Mesangial cell (primary cell): ENCODE measurements around the gene SLC6A13. TPM values are rescaled to one million over a fixed set of nuclear protein-coding genes. Genes with fewer than 3 reads are reported as not detected.

Experiments used
- total RNA-seq: library from RNA; depleted of rRNA; stranded (reverse); fragments of >200 nt; gene quantifications from 2 replicates; pipeline ENCODE4 v1.2.3, GENCODE V29; 2015

Gene SLC6A13
- 0.16 and 3.0 TPM in 2 replicates for total RNA-seq

GRCh38 chr12:262817-263216, at the start of gene SLC6A13:
Gene SLC6A13, minus strand, starts transcription at chr12:262836. Its CDS starts 2,784 bp downstream, at chr12:260052.

GRCh38 chr12:214003-214741, 48.5 kb downstream of the SLC6A13 start, which contains the start of gene SLC6A12:
Gene SLC6A12, minus strand, starts transcription at chr12:214157. Its CDS starts 4,171 bp downstream, at chr12:209986.

Other genes starting within 250 kb of the SLC6A13 start
- gene IQSEC3, start 196.1 kb downstream of the SLC6A13 start, total RNA-seq: 0.49 and 2.2 TPM in 2 replicates
- 1.8 TPM in 1 of 2 replicates, not detected in the other for gene SLC6A12, start 48.7 kb downstream of the SLC6A13 start, total RNA-seq
- 14.8 and 30.4 TPM in 2 replicates for gene KDM5A, start 126.5 kb upstream of the SLC6A13 start, total RNA-seq
- gene CCDC77, start 138.8 kb upstream of the SLC6A13 start, total RNA-seq: 5.2 and 7.2 TPM in 2 replicates
- gene B4GALNT3, start 197.1 kb upstream of the SLC6A13 start, total RNA-seq: 0.98 and 1.8 TPM in 2 replicates